COLO668 (cell line): Measurements from ENCODE around the gene PRCP.
"Not testable (repeated sequence)": the region's sequence is repeated elsewhere in the genome, so short reads cannot be mapped to it uniquely, and the experiment has no call there.

Source experiments
- DNase-seq: peaks from one replicate; lab custom pipeline; 2025; ENCODE audit not compliant: unreplicated experiment; lab: John Stamatoyannopoulos, UW

The PRCP gene

DNA sequence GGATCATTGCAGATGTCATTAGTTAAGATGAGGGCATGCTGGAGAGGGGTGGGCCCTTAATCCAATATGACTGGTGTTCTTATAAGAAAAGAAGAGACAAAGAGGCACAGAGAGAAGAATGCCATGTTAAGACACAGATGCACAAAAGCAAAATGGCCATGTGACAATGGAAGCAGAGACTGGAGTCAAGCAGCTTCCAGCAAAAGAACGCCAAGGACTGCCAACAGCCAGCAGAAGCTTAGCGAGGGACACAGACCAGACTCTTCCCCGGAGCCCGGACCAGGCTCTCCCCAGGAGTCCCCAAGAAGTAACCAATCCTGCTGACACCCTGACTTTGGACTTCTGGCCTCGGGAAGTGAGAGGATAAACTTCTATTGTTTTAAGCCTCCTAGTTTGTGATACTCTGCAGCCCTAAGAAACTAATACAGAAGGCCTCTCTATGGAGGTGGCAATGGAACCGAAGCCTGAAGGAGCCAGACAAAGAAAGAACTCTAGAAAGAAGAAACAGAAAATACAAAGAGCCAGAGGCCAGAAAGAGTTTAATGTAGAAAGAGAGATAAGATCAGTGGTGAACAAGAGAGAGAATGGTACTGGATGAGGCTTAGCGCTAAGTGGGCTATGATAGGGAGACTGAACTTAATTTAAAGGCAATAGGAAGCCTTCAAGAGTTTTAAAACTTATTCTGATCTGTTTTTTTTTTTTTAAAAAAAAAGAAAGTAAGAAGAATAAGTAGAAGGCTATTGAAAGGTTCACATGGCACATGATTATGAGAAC is 27.7 kb downstream of the PRCP start:
- no peak for DNase-seq

- DNase-seq = no peak
Measured at GRCh38 chr11:82871646-82872045, 28.6 kb downstream of the PRCP start.

DNA sequence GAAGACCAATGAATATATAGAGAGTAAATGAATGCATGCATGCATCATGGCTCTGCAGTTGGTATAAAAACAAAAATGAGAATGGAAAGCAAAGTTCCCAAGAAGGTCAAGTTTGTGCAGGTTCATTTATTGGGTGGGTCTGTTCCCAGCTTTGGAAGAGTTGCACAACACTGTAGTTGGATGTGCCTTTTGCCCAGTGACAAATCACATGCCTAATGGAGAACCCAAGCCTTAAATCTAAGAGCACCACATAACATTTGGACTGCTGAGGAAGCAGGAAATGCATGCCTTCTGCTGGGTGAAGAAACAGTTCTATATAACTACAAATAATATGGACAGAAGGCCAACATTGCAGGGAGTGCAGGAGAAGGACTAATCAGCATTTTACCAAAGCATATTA is 30.6 kb downstream of the PRCP start:
- DNase-seq = no peak

GRCh38 chr11:82867495-82868082 is 32.6 kb downstream of the PRCP start:
- peak; percentile 67 for DNase-seq

GRCh38 chr11:82865841-82866240 is 34.4 kb downstream of the PRCP start:
- no peak for DNase-seq

- DNase-seq = peak; percentile 35
Measured at GRCh38 chr11:82864268-82864667, 36.0 kb downstream of the PRCP start.

- DNase-seq = no peak
Measured at GRCh38 chr11:82863209-82863608, 37.0 kb downstream of the PRCP start.

DNA sequence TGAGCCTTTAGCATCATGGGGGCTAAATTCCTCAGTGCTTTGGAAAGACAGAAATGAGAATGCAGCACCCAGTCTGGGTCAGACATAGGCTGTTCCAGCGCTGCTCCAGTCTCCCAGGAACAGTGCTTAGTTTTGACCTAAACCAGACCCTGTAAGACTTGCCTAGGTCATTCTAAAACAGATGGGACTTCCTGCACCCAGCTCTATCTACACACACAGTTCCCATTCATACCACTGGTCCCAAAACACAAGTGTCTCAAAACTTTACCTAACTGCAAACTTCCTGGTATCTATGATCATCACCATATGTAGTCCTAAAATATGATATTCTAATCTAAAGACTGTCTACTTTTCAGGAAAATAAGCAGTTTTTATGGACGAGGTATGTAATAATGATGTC is 37.9 kb downstream of the PRCP start:
- DNase-seq = no peak

GRCh38 chr11:82859750-82860149 is 40.5 kb downstream of the PRCP start:
- DNase-seq = no peak

GRCh38 chr11:82858556-82859091 is 41.6 kb downstream of the PRCP start:
- DNase-seq = no peak

DNA sequence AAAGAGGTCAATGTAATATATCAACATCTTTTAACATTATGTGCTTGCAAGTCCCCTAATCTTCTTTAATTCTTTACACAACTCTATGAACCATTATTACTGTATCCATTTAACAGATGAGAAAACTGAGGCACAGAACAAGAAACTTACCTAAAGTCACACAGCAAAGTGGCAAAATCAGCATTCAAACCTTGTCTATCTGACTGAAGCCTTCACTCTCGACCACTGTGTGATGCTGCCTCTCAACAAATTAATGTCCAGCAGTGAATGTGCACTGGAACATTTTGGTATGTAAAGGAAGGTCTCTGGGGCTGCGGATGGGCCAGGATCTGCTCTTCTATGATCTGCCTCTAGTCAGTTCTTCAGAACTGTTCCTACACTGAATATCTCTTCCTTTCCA is 42.1 kb downstream of the PRCP start:
- no peak for DNase-seq

DNA sequence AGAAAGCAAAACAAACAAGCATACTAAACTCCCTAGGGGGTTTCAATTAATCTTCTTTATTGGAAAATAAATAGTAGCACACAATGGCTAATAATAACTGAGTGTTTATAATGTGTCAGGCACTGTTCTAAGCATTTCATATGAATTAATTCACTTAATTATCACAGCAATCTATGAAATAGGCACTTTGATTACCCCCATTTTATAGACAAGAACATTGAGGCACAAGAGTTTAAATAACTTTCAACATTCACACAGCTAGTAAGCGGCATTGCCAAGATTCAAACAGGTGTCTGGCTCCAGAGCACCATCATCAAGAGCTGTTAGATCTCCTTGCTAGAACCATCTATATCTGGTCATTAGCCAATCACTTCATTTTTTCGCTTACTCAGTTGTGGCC is 43.1 kb downstream of the PRCP start:
- no peak for DNase-seq

GRCh38 chr11:82855616-82856015 is 44.6 kb downstream of the PRCP start:
- DNase-seq = no peak

DNA sequence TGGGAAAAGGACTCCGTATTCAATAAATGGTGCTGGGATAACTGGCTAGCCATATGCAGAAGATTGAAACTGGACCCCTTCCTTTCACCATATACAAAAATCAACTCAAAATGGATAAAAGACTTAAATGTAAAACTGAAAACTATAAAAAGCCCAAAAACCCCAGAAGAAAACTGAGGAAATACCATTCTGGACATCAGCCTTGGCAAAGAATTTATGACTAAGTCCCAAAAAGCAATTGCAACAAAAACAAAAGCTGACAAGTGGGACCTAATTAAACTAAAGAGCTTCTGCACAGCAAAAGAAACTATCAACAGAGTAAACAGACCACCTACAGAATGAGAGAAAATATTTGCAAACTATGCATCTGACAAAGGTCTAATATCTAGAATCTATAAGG is 45.3 kb downstream of the PRCP start:
- DNase-seq = not testable (repeated sequence)

GRCh38 chr11:82854242-82854641 is 46.0 kb downstream of the PRCP start:
- DNase-seq = no peak

DNA sequence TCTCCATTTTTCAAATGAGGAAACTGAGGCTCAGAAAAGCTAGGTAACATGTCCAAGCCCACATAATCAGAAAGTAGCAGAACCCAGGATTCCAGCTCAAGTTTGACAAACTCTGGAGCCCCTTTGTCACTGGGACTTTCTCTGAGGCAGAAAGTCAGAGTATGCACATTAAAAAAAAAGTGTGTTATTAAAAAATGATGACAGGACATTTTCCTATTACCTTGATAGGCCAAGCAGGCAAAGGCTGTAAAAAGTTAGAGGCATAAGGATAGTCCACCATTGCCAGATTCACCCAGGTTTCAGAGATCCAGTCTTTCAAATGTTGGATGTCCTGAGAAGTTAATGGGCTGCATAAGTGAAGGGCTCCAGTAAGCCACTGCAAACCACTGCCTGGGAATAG is 51.4 kb downstream of the PRCP start:
- no peak for DNase-seq

GRCh38 chr11:82845356-82846353 is 54.6 kb downstream of the PRCP start:
- DNase-seq = no peak

DNA sequence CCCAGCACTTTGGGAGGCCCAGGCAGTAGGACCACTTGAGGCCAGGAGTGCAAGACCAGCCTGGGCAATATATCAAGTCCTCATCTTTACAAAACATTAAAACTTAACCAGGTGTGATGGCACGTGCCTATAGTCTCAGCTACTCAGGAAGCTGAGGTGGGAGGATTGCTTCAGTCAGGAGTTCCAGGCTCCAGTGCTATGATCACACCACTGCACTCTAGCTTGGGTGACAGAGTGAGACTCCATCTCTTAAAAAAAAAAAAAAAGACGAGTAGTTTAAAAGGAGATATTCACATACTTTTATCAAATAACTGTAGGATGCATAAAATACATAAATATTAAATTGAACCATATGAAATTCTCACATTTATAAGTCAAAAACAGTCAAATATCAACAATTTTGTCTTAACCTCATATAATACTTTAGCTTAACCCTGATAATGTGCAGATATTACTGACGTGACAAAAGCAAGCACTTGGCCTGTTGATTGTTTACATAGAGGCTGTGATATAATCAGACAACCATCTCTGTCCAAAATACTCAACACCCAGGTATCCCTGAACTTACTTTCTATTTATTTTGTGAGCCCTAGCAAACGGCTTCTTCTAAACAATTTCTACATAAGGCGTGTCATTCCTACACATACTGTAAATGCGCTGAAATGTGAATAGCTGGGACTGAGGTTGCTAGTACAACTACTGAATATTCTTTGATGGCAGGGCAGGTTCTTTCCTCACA is 57.0 kb downstream of the PRCP start:
- no peak for DNase-seq

- no peak for DNase-seq
Measured at GRCh38 chr11:82842019-82842418, 58.2 kb downstream of the PRCP start.

DNA sequence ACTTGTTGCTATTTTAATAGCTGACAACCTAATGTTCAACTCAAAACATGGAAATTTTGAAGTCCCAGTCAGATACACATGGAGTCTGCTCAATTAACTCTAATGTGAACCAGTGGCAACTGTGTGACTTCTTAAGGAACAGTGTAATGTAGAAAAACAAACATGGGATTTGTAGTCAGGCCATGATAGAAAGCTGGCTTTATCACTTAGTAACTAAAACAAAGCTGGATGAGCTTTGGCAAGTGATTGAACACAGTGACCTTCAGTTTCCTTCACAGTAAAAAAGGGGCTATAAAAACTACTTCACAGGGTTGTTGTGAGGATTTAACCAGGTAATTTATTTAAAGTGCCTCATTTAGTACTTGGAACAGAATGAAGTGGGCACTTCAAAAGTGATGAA is 62.6 kb downstream of the PRCP start:
- no peak for DNase-seq

GRCh38 chr11:82832983-82833382 is 67.2 kb downstream of the PRCP start:
- DNase-seq = no peak
